VCaP (cell line): ENCODE data around the gene ZMAT3.

Source experiments
- H3K27ac ChIP-seq: fragments of 450-650 bp; 2 replicates; pipeline ENCODE4 v1.5.1; 2017
- CTCF ChIP-seq: fragments of 450-650 bp; conservative IDR thresholded peaks from 2 replicates; pipeline ENCODE4 v1.5.1; 2017; ENCODE audit warnings: mild to moderate bottlenecking, moderate library complexity

The ZMAT3 gene

GRCh38 chr3:179016979-179017670, 54.5 kb downstream of the ZMAT3 start:
- H3K27ac ChIP-seq = no peak overlapping the region
- no peak for TF ChIP-seq CTCF

- TF ChIP-seq CTCF = peak; percentile 88
- no peak overlapping the region for H3K27ac ChIP-seq
Measured at GRCh38 chr3:179015551-179016020, 56.0 kb downstream of the ZMAT3 start.

GRCh38 chr3:179005706-179006105, 65.9 kb downstream of the ZMAT3 start:
- TF ChIP-seq CTCF = no peak
- H3K27ac ChIP-seq = no peak overlapping the region

- no peak for TF ChIP-seq CTCF
- H3K27ac ChIP-seq = no peak overlapping the region
Measured at GRCh38 chr3:179005213-179005612, 66.4 kb downstream of the ZMAT3 start.

GRCh38 chr3:179000659-179001058, 71.0 kb downstream of the ZMAT3 start:
- no peak overlapping the region for H3K27ac ChIP-seq
- no peak for TF ChIP-seq CTCF

GRCh38 chr3:179000144-179000543, 71.5 kb downstream of the ZMAT3 start:
- H3K27ac ChIP-seq = no peak overlapping the region
- no peak for TF ChIP-seq CTCF

GRCh38 chr3:178996399-178996798, 75.2 kb downstream of the ZMAT3 start:
- H3K27ac ChIP-seq = no peak overlapping the region
- no peak for TF ChIP-seq CTCF
